K562 (cell line): Measurements from ENCODE around the gene RSPH9. TPM values are rescaled to one million over a fixed set of nuclear protein-coding genes. Genes with fewer than 3 reads are reported as not detected.
A peak's percentile ranks its signal among the peaks of the same experiment; 100 is the strongest.

Experiments
- CBFB ChIP-seq: sonication (generic); formaldehyde crosslinking; IDR thresholded peaks from 2 replicates; pipeline ENCODE4 v1.4.0; 2020; ENCODE audit warnings: mild to moderate bottlenecking, missing genetic modification reagents
- CBX5 ChIP-seq: IDR thresholded peaks from 2 replicates; pipeline ENCODE4 v1.6.1; 2014; ENCODE audit warnings: low read depth, borderline replicate concordance
- ELF4 ChIP-seq: fragments of 450-650 bp; formaldehyde crosslinking; IDR thresholded peaks from 2 replicates; pipeline ENCODE4 v1.4.0; 2022; ENCODE audit warnings: missing genetic modification characterization
- ELK3 ChIP-seq: fragments of 450-650 bp; formaldehyde crosslinking; IDR thresholded peaks from 2 replicates; pipeline ENCODE4 v1.4.0; 2020; ENCODE audit warnings: mild to moderate bottlenecking
- ETS2 ChIP-seq: IDR thresholded peaks from 2 replicates; pipeline ENCODE4 v1.6.1; 2016; ENCODE audit warnings: borderline replicate concordance, missing genetic modification characterization, mild to moderate bottlenecking, moderate library complexity, missing compliant biosample characterization; ENCODE audit not compliant: poor library complexity, severe bottlenecking
- FOXM1 ChIP-seq, 2 experiments: fragments of 450-650 bp in 1 of 2; sonication (generic) in 1 of 2; formaldehyde crosslinking in 1 of 2; IDR thresholded peaks; 2 replicates each; pipeline versions ENCODE4 v1.6.1 to v1.9.0; 2017 to 2022; ENCODE audit warnings: low read depth in 2 of 2, mild to moderate bottlenecking in 2 of 2, missing genetic modification reagents in 1 of 2, moderate library complexity in 1 of 2
- FUS ChIP-seq: fragments of 200-400 bp; formaldehyde crosslinking; optimal IDR thresholded peaks from 2 replicates; pipeline ENCODE3; 2017; ENCODE audit warnings: low read depth, low read length
- GTF2B ChIP-seq: IDR thresholded peaks from 2 replicates; pipeline ENCODE4 v1.6.1; 2011; ENCODE audit not compliant: insufficient read length; ENCODE audit errors: extremely low read depth
- HES1 ChIP-seq: fragments of 450-650 bp; IDR thresholded peaks from 2 replicates; pipeline ENCODE4 v1.6.1; 2016; ENCODE audit warnings: low read depth, mild to moderate bottlenecking, moderate library complexity
- HMGXB4 ChIP-seq: sonication (generic); formaldehyde crosslinking; IDR thresholded peaks from 2 replicates; pipeline ENCODE4 v1.8.1; 2023; ENCODE audit warnings: mild to moderate bottlenecking, missing genetic modification reagents
- LCOR ChIP-seq: sonication (generic); formaldehyde crosslinking; IDR thresholded peaks from 2 replicates; pipeline ENCODE4 v1.8.0; 2022; ENCODE audit warnings: mild to moderate bottlenecking, missing genetic modification reagents
- MED1 ChIP-seq: sonication (generic); formaldehyde crosslinking; IDR thresholded peaks from 2 replicates; pipeline ENCODE4 v1.8.1; 2023; ENCODE audit warnings: missing genetic modification reagents, borderline replicate concordance
- NR2C2 ChIP-seq, 2 experiments: fragments of 200-800 bp in 1 of 2; sonication (Bioruptor generic) in 1 of 2; sonication (generic) in 1 of 2; formaldehyde crosslinking in 1 of 2; IDR thresholded peaks; 2 replicates each; pipeline versions ENCODE4 v1.6.1 to v1.8.0; 2016 to 2022; ENCODE audit warnings: mild to moderate bottlenecking in 1 of 2, missing compliant biosample characterization in 1 of 2, missing genetic modification characterization in 1 of 2, missing genetic modification reagents in 1 of 2
- RBM17 ChIP-seq: fragments of 200-400 bp; formaldehyde crosslinking; IDR thresholded peaks from 2 replicates; pipeline ENCODE4 v1.6.1; 2017; ENCODE audit warnings: low read depth, mild to moderate bottlenecking, low read length, borderline replicate concordance
- SMAD3 ChIP-seq: fragments of 450-650 bp; formaldehyde crosslinking; conservative IDR thresholded peaks from 2 replicates; pipeline ENCODE4 v1.4.0; 2020; ENCODE audit warnings: mild to moderate bottlenecking
- SMARCA5 ChIP-seq: fragments of 450-650 bp; IDR thresholded peaks from 2 replicates; pipeline ENCODE4 v1.6.1; 2016
- SREBF2 ChIP-seq: sonication (generic); formaldehyde crosslinking; IDR thresholded peaks from 2 replicates; pipeline ENCODE4 v1.4.0; 2020; ENCODE audit warnings: mild to moderate bottlenecking, missing genetic modification reagents
- TRIM24 ChIP-seq, 2 experiments: fragments of 450-650 bp; IDR thresholded peaks; 2 replicates each; pipeline ENCODE4 v1.6.1; 2016
- ZBTB9 ChIP-seq: fragments of 450-650 bp; formaldehyde crosslinking; IDR thresholded peaks from 2 replicates; pipeline ENCODE4 v1.4.0; 2020; ENCODE audit warnings: mild to moderate bottlenecking, moderate library complexity
- ZNF324 ChIP-seq: fragments of 250-450 bp; sonication (Bioruptor Pico); IDR thresholded peaks from 2 replicates; pipeline ENCODE4 v1.4.0; 2020; ENCODE audit warnings: mild to moderate bottlenecking
- polyA plus RNA-seq, 8 experiments: library from polyadenylated mRNA; depleted of rRNA in 4 of 8; stranded (reverse) in 5 of 8; unstranded in 3 of 8; fragments of >200 nt; fragmentation: Nextera tagmentation in 2 of 8; fragmentation: Illumina TruSeq in 1 of 8; extraction: Ambion mirVana in 2 of 8; extraction: Trizol in 1 of 8; gene quantifications; 2 replicates each; pipeline versions ENCODE4 v1.2.1 to v1.2.3, GENCODE V29; 2011 to 2014; ENCODE audit warnings: inconsistent platforms in 1 of 8, missing spikeins in 1 of 8
- total RNA-seq, 7 experiments: library from RNA; depleted of rRNA in 6 of 7; stranded (reverse); fragments of >200 nt in 6 of 7; fragmentation: Illumina TruSeq in 2 of 7; extraction: Trizol in 2 of 7; gene quantifications; 2 replicates each; pipeline versions ENCODE4 v1.2.1 to v1.2.3, GENCODE V29; 2011 to 2021; ENCODE audit warnings: low replicate concordance in 1 of 7

The RSPH9 gene
- total and polyA plus RNA-seq, 9 of the 15 experiments (the other 6 are each of a cell fraction or from before 2014, with no cell fraction given), result 0.05 to 0.60 (median 0.39) TPM; not detected in 6

- no peak for TF ChIP-seq ELK3 (CRISPR knock-in tag)
- no peak for TF ChIP-seq FUS
- no peak for TF ChIP-seq RBM17
- no peak for TF ChIP-seq HMGXB4 (CRISPR knock-in tag)
- TF ChIP-seq ELF4, result peak; percentile 82; the same call in 1 of the 2 replicates
- TF ChIP-seq MED1 (CRISPR knock-in tag), result no peak
- 0 out of 2 replicates have a peak, but pooled peaks have one; percentile 51 for TF ChIP-seq NR2C2 (CRISPR knock-in tag; IDR thresholded peaks at IDR 0.05)
- TF ChIP-seq NR2C2 (tag; IDR thresholded peaks at IDR 0.05), result no peak
- no peak for TF ChIP-seq ETS2 (tag)
- peak; percentile 86 for TF ChIP-seq ZBTB9
- no peak for TF ChIP-seq CBX5
- TF ChIP-seq SMARCA5, result no peak
- no peak; the same call in 1 of the 2 replicates for TF ChIP-seq ZNF324
- no peak for TF ChIP-seq SREBF2 (CRISPR knock-in tag)
- TF ChIP-seq LCOR (CRISPR knock-in tag), result peak; percentile 50; the same call in 1 of the 2 replicates
- peak; percentile 49; the same call in 1 of the 2 replicates for TF ChIP-seq SMAD3 (CRISPR knock-in tag)
- TF ChIP-seq TRIM24 (IDR thresholded peaks at IDR 0.05), result no peak
- no peak for TF ChIP-seq FOXM1 (IDR thresholded peaks at IDR 0.05; ENCODE audit: low read depth)
- TF ChIP-seq FOXM1 (CRISPR knock-in tag; IDR thresholded peaks at IDR 0.05; ENCODE audit: low read depth), result no peak
- TF ChIP-seq GTF2B, result no peak
- TF ChIP-seq HES1, result no peak
- TF ChIP-seq CBFB (CRISPR knock-in tag), result no peak
These were observed 22.7 kb downstream of the RSPH9 start (continued) for GRCh38 chr6:43667245-43668150.
